GM12872 (cell line): ENCODE results near the gene RAB37.

Source experiments
- TF ChIP-seq, protein P1 (sequence below): IDR thresholded peaks from 3 replicates; pipeline ENCODE4 v1.5.1; 2011; ENCODE audit warnings: low read depth, mild to moderate bottlenecking, low read length, moderate library complexity; ENCODE audit not compliant: insufficient read depth

RAB37 gene

DNA sequence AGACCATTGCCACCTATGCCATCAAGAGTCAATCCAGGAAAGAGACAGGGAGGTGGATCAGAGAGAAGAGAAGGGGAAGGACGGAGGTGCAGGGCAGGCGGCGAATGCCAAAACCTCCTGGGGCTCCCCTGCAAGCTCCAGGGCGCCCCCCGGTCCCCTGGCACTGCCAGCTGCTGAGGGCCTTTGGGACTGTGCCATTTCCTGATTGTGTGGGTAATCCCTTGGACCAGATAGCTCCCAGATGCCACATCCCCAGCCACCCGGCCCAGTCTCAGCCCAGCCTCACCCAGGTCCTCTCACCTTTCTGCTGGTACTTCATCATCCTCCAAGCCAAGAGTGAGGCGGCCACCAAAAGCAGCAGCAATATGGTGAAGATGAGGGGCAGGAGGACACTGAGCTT, 39.0 kb upstream of the RAB37 start:
- TF ChIP-seq, protein P1, sequence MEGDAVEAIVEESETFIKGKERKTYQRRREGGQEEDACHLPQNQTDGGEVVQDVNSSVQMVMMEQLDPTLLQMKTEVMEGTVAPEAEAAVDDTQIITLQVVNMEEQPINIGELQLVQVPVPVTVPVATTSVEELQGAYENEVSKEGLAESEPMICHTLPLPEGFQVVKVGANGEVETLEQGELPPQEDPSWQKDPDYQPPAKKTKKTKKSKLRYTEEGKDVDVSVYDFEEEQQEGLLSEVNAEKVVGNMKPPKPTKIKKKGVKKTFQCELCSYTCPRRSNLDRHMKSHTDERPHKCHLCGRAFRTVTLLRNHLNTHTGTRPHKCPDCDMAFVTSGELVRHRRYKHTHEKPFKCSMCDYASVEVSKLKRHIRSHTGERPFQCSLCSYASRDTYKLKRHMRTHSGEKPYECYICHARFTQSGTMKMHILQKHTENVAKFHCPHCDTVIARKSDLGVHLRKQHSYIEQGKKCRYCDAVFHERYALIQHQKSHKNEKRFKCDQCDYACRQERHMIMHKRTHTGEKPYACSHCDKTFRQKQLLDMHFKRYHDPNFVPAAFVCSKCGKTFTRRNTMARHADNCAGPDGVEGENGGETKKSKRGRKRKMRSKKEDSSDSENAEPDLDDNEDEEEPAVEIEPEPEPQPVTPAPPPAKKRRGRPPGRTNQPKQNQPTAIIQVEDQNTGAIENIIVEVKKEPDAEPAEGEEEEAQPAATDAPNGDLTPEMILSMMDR: no peak

DNA sequence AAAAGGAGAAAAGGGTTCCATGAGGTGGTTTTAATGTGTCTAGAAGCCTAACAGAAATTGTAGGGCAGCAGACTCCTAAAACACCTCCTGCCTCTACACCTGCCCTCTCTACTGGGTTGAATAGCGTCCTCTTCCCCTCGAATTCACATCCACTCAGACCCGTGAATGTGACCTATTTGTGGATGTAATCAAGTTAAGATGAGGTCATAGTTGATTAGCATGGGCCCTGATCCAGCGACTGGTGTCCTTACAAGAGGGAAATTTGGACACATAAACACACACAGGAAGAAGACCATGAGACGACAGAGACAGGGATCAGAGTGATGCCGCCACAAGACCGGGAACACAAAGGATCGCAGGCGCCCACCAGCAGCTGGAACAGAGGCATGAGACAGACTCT, 37.8 kb upstream of the RAB37 start:
- TF ChIP-seq, protein P1: no peak

DNA sequence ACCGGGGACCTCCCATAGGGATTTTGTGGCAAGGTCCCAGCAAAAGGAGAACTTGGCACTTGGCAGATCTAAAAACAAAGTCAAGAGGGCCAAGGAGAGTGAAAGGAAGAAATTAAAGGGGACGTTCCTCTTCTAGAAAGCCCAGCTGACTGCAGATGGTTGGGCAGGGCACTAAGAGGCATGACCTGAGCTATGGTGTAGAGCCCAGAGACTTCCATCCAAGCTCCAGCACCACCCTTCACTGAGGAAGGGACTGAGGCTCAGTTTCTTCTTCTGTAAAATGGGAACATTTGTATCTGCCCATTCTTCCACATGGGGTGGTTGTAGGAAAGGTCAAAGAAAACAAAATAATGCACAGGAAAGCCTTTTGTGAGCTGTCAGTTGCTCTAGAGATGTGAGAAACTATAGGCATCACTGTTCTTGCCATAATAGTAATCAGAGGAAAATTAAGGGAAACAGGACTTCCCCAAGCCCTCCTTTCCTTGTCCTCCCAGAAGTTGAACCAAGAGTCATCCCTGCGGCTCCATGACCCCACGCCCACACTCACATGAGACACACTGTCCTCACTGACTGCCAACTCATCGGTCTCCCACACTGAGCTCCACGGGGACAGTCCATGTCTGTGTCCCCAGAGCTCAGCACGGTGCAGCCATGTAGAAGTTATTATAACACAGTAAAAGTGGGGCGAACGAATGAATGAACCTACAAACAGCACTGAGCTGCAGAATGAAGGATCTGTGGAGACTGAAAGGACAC, 34.8 kb upstream of the RAB37 start:
- TF ChIP-seq, protein P1: no peak

DNA sequence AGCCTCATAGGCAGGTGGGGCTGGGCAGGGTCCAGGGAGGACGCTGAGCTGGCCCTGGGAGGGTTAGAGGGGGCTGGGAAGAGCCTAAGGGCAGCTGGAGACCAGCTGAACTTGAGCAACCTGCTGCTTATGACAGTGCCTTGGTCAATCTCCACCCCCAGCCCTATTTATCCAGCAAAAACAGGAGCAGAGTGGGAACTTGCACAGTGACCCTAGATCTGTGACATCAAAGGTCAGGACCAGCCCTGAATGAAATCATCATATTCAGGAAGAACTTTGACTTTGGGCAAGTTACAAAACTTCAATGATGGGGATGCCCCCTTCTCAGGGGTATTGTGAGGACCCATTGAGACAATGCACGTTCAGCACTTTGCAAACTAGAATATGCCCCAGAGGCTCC, 33.7 kb upstream of the RAB37 start:
- TF ChIP-seq, protein P1: no peak

DNA sequence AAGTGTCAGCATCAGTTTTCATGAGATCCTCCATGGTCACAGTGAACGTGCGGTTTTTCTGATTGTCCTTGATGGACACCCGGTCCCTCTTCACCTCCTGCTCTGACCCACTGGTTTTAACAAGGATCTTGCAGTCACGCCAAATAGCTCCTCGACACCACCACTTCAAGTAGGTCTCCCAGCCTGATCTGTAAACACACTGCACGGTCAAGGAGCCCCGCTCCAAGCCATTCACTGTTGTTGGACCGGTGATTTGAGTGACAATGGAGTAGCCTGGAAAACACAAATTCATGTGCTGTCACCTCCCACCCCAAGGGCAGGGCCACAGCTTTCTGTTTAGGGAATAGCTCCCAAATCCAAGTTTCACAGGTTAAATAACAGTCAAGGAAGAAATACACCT, 32.5 kb upstream of the RAB37 start:
- TF ChIP-seq, protein P1: no peak

DNA sequence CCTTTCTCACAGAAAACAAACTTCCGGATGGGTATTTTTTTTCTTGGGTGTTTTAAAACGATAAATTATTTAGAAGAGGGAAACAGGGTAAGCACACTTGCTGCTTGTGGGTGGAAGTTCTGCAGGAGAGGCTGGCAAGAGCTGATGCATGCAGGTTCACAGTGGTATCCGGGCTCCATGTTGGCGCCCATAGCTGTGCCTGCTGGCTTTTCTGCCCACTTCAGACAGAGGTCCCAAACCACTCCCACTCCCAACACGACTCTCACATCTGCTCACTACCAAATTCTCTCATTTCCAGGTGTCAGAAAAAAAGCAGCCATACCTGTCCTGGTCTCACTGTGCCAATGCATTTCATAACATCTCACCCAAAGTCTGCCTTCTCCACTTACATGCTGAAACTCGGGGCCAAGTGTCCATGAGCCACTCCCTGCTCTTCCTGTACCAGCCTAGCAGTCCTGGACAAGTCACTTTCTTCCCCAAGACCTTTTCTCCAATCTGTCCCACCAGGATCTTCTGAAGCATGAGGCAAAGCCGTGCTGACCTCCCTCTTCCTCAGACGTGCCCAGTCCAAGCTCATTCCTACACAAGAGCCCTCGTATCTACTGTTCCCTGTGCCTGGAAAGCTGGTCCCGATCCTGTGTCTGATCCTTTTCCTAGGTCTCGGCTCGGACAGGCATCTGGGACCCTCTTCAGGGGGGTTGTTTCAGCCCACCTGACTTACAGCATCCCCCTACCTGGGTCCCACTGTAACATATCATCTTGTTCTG, 25.8 kb upstream of the RAB37 start:
- TF ChIP-seq, protein P1: no peak

DNA sequence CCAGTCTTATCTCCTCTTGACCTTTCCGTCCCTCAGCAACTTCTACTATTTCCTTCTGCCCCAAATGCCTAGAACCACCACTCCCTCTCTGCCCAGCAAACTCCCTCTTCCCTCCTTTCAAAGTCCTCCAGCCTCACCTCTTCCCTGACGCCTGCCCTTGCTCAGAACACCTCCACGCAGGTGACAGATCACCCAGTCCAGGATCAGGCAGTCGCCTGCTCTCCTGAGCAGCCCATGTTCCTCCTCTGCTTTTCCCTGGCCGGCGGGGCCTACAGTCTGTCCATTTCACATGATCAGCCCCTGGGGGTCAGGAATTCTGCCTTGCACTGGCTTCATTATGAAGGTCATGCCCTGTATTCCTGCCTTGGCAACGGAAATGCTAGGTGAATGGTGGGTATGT, 24.8 kb upstream of the RAB37 start:
- TF ChIP-seq, protein P1: no peak
